OCI-LY1 (cell line): ENCODE results near the gene ANGPTL8.

Source experiments
- H2AFZ ChIP-seq: fragments of 200-600 bp; sonication (generic), shearing (Covaris generic); 2 replicates; pipeline ENCODE4 v1.6.0; 2014; ENCODE audit warnings: antibody characterized with exemption, mild to moderate bottlenecking, low read length
- H3F3A ChIP-seq: fragments of 200-600 bp; sonication (generic), shearing (Covaris generic); 2 replicates; pipeline ENCODE4 v1.6.0; 2014; ENCODE audit warnings: mild to moderate bottlenecking, antibody characterized with exemption, low read length, moderate library complexity; ENCODE audit not compliant: insufficient read depth
- H3K27ac ChIP-seq: fragments of 200-600 bp; sonication (generic); 2 replicates; pipeline ENCODE4 v1.5.1; 2014; ENCODE audit warnings: low read length, mixed run types, mild to moderate bottlenecking, low read depth; ENCODE audit not compliant: poor library complexity, severe bottlenecking
- H3K27me3 ChIP-seq: fragments of 200-600 bp; sonication (generic); 2 replicates; pipeline ENCODE4 v1.6.0; 2014; ENCODE audit warnings: antibody characterized with exemption, mild to moderate bottlenecking, low read length, moderate library complexity; ENCODE audit not compliant: insufficient read depth
- H3K36me3 ChIP-seq: fragments of 200-600 bp; sonication (generic); 2 replicates; pipeline ENCODE4 v1.6.1; 2014; ENCODE audit warnings: mild to moderate bottlenecking, antibody characterized with exemption, low read length, moderate library complexity, mixed read lengths; ENCODE audit not compliant: insufficient read depth
- H3K4me1 ChIP-seq: fragments of 200-600 bp; sonication (generic); 2 replicates; pipeline ENCODE4 v1.5.1; 2014; ENCODE audit warnings: mild to moderate bottlenecking, low read length, moderate library complexity; ENCODE audit not compliant: insufficient read depth, severe bottlenecking
- H3K4me2 ChIP-seq: fragments of 200-600 bp; sonication (generic), shearing (Covaris generic); 2 replicates; pipeline ENCODE4 v1.6.1; 2014; ENCODE audit warnings: low read length
- H3K4me3 ChIP-seq: fragments of 200-600 bp; sonication (generic); 2 replicates; pipeline ENCODE4 v1.5.1; 2014; ENCODE audit warnings: low read length, low read depth, mild to moderate bottlenecking, mixed read lengths; ENCODE audit not compliant: poor library complexity, severe bottlenecking
- H3K79me2 ChIP-seq: fragments of 200-600 bp; shearing (Covaris generic); 2 replicates; pipeline ENCODE4 v1.6.1; 2016; ENCODE audit warnings: mixed run types, low read length, mixed read lengths; ENCODE audit not compliant: insufficient read depth
- H3K9ac ChIP-seq: fragments of 200-600 bp; sonication (generic), shearing (Covaris generic); 2 replicates; pipeline ENCODE4 v1.6.1; 2014; ENCODE audit warnings: mild to moderate bottlenecking, low read length, mixed read lengths
- H3K9me2 ChIP-seq: fragments of 200-600 bp; sonication (generic), shearing (Covaris generic); 2 replicates; pipeline ENCODE4 v1.6.1; 2014; ENCODE audit warnings: low read depth, mild to moderate bottlenecking, low read length, mixed read lengths
- H3K9me3 ChIP-seq: fragments of 200-600 bp; shearing (Covaris generic); 2 replicates; pipeline ENCODE4 v1.6.1; 2014; ENCODE audit warnings: low read length, mixed read lengths
- H4K20me1 ChIP-seq: fragments of 200-600 bp; sonication (generic), shearing (Covaris generic); 2 replicates; pipeline ENCODE4 v1.6.0; 2016; ENCODE audit warnings: mild to moderate bottlenecking, low read length; ENCODE audit not compliant: insufficient read depth
- EZH2 ChIP-seq: fragments of 200-600 bp; sonication (generic), shearing (Covaris generic); IDR thresholded peaks from 2 replicates; pipeline ENCODE4 v1.8.0; 2017; ENCODE audit warnings: borderline replicate concordance, mixed run types, mild to moderate bottlenecking, antibody characterized with exemption, low read length, moderate library complexity, mixed read lengths
- TF ChIP-seq, protein P1 (sequence below): fragments of 200-600 bp; sonication (generic), shearing (Covaris generic); IDR thresholded peaks from 2 replicates; pipeline ENCODE4 v1.5.1; 2017; ENCODE audit warnings: mild to moderate bottlenecking, antibody characterized with exemption, low read length, moderate library complexity, mixed read lengths

Gene ANGPTL8

DNA sequence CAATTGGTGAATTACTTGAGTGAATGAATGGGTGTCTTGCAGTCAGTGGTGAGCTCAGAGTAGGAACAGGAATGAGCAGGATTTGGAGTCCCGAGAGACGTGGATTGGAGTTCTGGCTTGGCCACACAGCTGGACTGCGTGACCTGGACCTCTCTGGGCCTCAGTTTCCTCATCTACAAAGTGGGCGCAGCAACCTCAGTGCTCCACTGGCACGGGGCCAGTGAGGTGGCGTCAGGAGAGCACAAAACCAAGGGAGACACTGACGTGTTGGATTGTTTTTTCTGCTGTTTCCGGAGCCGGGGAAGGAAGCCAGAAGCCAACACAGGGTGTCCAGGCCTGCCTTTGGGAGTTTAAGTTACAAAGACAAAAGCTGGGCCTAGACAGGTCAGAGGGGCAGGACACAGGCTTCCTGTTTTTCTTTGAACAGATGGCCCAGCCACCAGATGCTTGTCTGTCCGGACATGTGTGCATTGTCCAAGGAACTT lies 29.4 kb downstream of the ANGPTL8 start:
- Histone ChIP-seq H3K79me2 (no peaks in the 10 kb centered on the region), H3K9me3 (no peaks in the 10 kb centered on the region), H3K36me3 (no peaks in the 10 kb centered on the region), H3K9ac (no peak overlapping the region), H2AFZ (no peak overlapping the region), H3K4me2 (no peak overlapping the region), H3F3A (no peaks in the 10 kb centered on the region), H4K20me1 (no peaks in the 10 kb centered on the region), H3K4me3 (no peak overlapping the region), H3K4me1 (peaks cover 7% of the 10 kb centered on the region), H3K27ac (no peak overlapping the region), H3K9me2 (no peaks in the 10 kb centered on the region), H3K27me3 (peaks cover 1% of the 10 kb centered on the region; the same call in 1 of the 2 replicates)
- no peak for TF ChIP-seq EZH2
- TF ChIP-seq, protein P1, sequence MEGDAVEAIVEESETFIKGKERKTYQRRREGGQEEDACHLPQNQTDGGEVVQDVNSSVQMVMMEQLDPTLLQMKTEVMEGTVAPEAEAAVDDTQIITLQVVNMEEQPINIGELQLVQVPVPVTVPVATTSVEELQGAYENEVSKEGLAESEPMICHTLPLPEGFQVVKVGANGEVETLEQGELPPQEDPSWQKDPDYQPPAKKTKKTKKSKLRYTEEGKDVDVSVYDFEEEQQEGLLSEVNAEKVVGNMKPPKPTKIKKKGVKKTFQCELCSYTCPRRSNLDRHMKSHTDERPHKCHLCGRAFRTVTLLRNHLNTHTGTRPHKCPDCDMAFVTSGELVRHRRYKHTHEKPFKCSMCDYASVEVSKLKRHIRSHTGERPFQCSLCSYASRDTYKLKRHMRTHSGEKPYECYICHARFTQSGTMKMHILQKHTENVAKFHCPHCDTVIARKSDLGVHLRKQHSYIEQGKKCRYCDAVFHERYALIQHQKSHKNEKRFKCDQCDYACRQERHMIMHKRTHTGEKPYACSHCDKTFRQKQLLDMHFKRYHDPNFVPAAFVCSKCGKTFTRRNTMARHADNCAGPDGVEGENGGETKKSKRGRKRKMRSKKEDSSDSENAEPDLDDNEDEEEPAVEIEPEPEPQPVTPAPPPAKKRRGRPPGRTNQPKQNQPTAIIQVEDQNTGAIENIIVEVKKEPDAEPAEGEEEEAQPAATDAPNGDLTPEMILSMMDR, result no peak

DNA sequence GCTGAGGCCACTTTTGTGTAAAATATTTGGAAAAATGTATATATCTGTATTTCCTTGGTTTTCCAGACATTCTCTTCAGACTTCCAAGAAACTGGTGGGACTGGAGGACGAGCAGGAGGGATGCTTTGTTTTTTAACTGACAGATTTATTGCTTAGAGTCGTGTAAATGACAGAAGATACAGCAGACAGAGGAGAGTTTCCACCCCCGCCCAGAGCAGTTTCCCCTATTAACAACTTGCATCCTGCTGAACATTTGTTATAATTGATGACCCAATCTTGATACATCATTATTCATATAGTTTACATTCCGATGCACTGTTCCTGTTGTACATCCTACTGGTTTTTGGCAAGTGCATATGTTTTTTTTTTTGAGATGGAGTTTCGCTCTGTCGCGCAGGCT lies 30.0 kb downstream of the ANGPTL8 start:
- Histone ChIP-seq H3K9me3 (no peaks in the 10 kb centered on the region), H2AFZ (no peak overlapping the region), H3K27ac (no peak overlapping the region), H3K4me3 (no peak overlapping the region), H3K27me3 (peaks cover 7% of the 10 kb centered on the region; the same call in 1 of the 2 replicates), H3K4me2 (no peak overlapping the region), H3K36me3 (no peaks in the 10 kb centered on the region), H4K20me1 (no peaks in the 10 kb centered on the region), H3K79me2 (no peaks in the 10 kb centered on the region), H3K9me2 (no peaks in the 10 kb centered on the region), H3K4me1 (peaks cover 3% of the 10 kb centered on the region), H3F3A (no peaks in the 10 kb centered on the region), H3K9ac (no peak overlapping the region)
- TF ChIP-seq EZH2, result no peak
- TF ChIP-seq, protein P1, result no peak

DNA sequence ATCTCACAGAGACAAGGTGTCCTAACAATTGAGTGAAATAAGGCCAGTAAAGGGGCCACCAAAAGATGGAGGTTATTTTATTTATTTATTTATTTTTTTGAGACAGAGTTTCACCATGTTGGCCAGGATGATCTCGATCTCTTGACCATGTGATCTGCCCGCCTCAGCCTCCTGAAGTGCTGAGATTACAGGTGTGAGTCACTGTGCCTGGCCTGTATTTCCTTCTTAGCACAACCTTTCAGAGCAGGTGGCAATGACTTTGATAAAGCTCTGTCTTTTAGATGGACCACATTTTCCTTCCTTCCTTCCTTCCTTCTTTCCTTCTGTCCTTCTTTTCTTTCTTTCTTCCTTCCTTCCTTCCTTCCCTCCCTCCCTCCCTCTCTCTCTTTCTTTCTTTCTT lies 33.9 kb downstream of the ANGPTL8 start:
- no peaks in the 10 kb centered on the region for H3K36me3 ChIP-seq
- no peaks in the 10 kb centered on the region for H3K9me3 ChIP-seq
- no peaks in the 10 kb centered on the region for H3F3A ChIP-seq
- no peak overlapping the region for H3K27ac ChIP-seq
- no peak overlapping the region for H2AFZ ChIP-seq
- no peaks in the 10 kb centered on the region for H3K4me1 ChIP-seq
- H3K9ac ChIP-seq, result no peak overlapping the region
- H3K27me3 ChIP-seq, result peaks cover 10% of the 10 kb centered on the region; the same call in 1 of the 2 replicates
- no peaks in the 10 kb centered on the region for H4K20me1 ChIP-seq
- TF ChIP-seq, protein P1, result no peak
- no peak for TF ChIP-seq EZH2
- H3K79me2 ChIP-seq, result no peaks in the 10 kb centered on the region
- no peaks in the 10 kb centered on the region for H3K9me2 ChIP-seq
- H3K4me3 ChIP-seq, result no peak overlapping the region
- no peak overlapping the region for H3K4me2 ChIP-seq
